HepG2 (cell line): ENCODE measurements around the gene PHKG1. TPM values are rescaled to one million over a fixed set of nuclear protein-coding genes. Genes with fewer than 3 reads are reported as not detected.

Source experiments
- AHDC1 ChIP-seq: sonication (generic); formaldehyde crosslinking; IDR thresholded peaks from 2 replicates; pipeline ENCODE4 v1.5.1; 2020; ENCODE audit warnings: mild to moderate bottlenecking, missing genetic modification reagents, borderline replicate concordance
- ARNT2 ChIP-seq: sonication (generic); formaldehyde crosslinking; IDR thresholded peaks from 2 replicates; pipeline ENCODE4 v1.8.0; 2022; ENCODE audit warnings: mild to moderate bottlenecking, low read depth, missing genetic modification reagents, moderate library complexity
- CCAR2 ChIP-seq: fragments of 200-400 bp; formaldehyde crosslinking; optimal IDR thresholded peaks from 2 replicates; pipeline ENCODE3; 2018; ENCODE audit warnings: low read depth, mild to moderate bottlenecking, low read length, moderate library complexity
- CCDC6 ChIP-seq: sonication (generic); formaldehyde crosslinking; IDR thresholded peaks from 2 replicates; pipeline ENCODE4 v1.8.1; 2022; ENCODE audit warnings: mild to moderate bottlenecking, missing genetic modification reagents, moderate library complexity
- GATA4 ChIP-seq: sonication (generic); IDR thresholded peaks from 2 replicates; pipeline ENCODE4 v1.6.1; 2016; ENCODE audit warnings: antibody characterized with exemption, low read depth, borderline replicate concordance
- GATAD2A ChIP-seq: IDR thresholded peaks from 2 replicates; pipeline ENCODE4 v1.6.1; 2016
- HDAC6 ChIP-seq: fragments of 200-600 bp; sonication (generic); IDR thresholded peaks from 2 replicates; pipeline ENCODE4 v1.7.0; 2017; ENCODE audit warnings: mild to moderate bottlenecking, antibody characterized with exemption, low read length, low read depth
- LRRFIP1 ChIP-seq: sonication (generic); formaldehyde crosslinking; conservative IDR thresholded peaks from 2 replicates; pipeline ENCODE4 v1.4.0; 2020; ENCODE audit warnings: missing genetic modification reagents
- NFE2 ChIP-seq: sonication (generic); formaldehyde crosslinking; IDR thresholded peaks from 2 replicates; pipeline ENCODE4 v1.4.0; 2020; ENCODE audit warnings: missing genetic modification reagents
- PATZ1 ChIP-seq: sonication (generic); formaldehyde crosslinking; IDR thresholded peaks from 2 replicates; pipeline ENCODE4 v1.4.0; 2020; ENCODE audit warnings: missing genetic modification reagents
- SOX6 ChIP-seq, 2 experiments: fragments of 450-650 bp in 1 of 2; sonication (generic) in 1 of 2; formaldehyde crosslinking in 1 of 2; IDR thresholded peaks; 2 replicates each; pipeline versions ENCODE4 v1.4.0 to v1.6.1; 2017 to 2020; ENCODE audit warnings: antibody characterized with exemption in 1 of 2, mild to moderate bottlenecking in 1 of 2, missing genetic modification reagents in 1 of 2
- SP4 ChIP-seq: sonication (generic); formaldehyde crosslinking; IDR thresholded peaks from 2 replicates; pipeline ENCODE4 v1.8.1; 2023; ENCODE audit warnings: mild to moderate bottlenecking, missing genetic modification reagents
- ZBTB10 ChIP-seq: sonication (generic); formaldehyde crosslinking; IDR thresholded peaks from 2 replicates; pipeline ENCODE4 v1.4.0; 2020; ENCODE audit warnings: missing genetic modification reagents, borderline replicate concordance
- ZBTB38 ChIP-seq: sonication (generic); formaldehyde crosslinking; IDR thresholded peaks from 2 replicates; pipeline ENCODE4 v1.5.1; 2020; ENCODE audit warnings: mild to moderate bottlenecking, missing genetic modification reagents
- ZMAT3 ChIP-seq: sonication (generic); formaldehyde crosslinking; conservative IDR thresholded peaks from 2 replicates; pipeline ENCODE4 v1.7.0; 2021; ENCODE audit warnings: missing genetic modification reagents
- ZMYM2 ChIP-seq: sonication (generic); formaldehyde crosslinking; IDR thresholded peaks from 2 replicates; pipeline ENCODE4 v1.8.0; 2022; ENCODE audit warnings: mild to moderate bottlenecking, missing genetic modification reagents
- polyA plus RNA-seq, 8 experiments: library from polyadenylated mRNA; depleted of rRNA in 3 of 8; stranded (reverse) in 7 of 8; unstranded in 1 of 8; fragments of >200 nt; fragmentation: Illumina TruSeq in 4 of 8; extraction: Trizol in 4 of 8; gene quantifications; 2 replicates each; pipeline versions ENCODE4 v1.2.1 to v1.2.3, GENCODE V29; 2011 to 2016; ENCODE audit warnings: low read depth in 4 of 8, missing spikeins in 1 of 8, mixed read lengths in 1 of 8; ENCODE audit not compliant: insufficient read depth in 1 of 8
- total RNA-seq, 5 experiments: library from RNA; depleted of rRNA; stranded (reverse); fragments of >200 nt; fragmentation: Illumina TruSeq; extraction: Trizol; gene quantifications; 2 replicates each; pipeline ENCODE4 v1.2.3, GENCODE V29; 2016; ENCODE audit warnings: low read depth in 1 of 5

Gene PHKG1
- total and polyA plus RNA-seq, 2 of the 13 experiments (the other 11 are each of a cell fraction or from before 2014, with no cell fraction given) = 0.44 to 0.71 TPM

GRCh38 chr7:56063882-56064625 lies 28.7 kb downstream of the PHKG1 start, which contains the start of gene SUMF2 (continued):
- TF ChIP-seq AHDC1 (no peak), PATZ1 (CRISPR knock-in tag) (peak; percentile 79), LRRFIP1 (CRISPR knock-in tag) (no peak), NFE2 (CRISPR knock-in tag) (no peak), SOX6 (IDR thresholded peaks at IDR 0.05) (no peak), SOX6 (CRISPR knock-in tag; IDR thresholded peaks at IDR 0.05) (peak; percentile 78), ZBTB38 (peak; percentile 97), ZMYM2 (CRISPR knock-in tag) (no peak), GATAD2A (CRISPR knock-in tag) (no peak; the same call in 1 of the 2 replicates), HDAC6 (no peak), ZBTB10 (CRISPR knock-in tag) (no peak), SP4 (CRISPR knock-in tag) (peak; percentile 60; the same call in 1 of the 2 replicates), CCAR2 (no peak), ZMAT3 (peak; percentile 97), ARNT2 (peak; percentile 97), CCDC6 (CRISPR knock-in tag) (peak; percentile 88), GATA4 (no peak)
